A549 (cell line): ENCODE measurements around the gene DCAF11. TPM values are rescaled to one million over a fixed set of nuclear protein-coding genes. Genes with fewer than 3 reads are reported as not detected.

ENCODE experiments used
- ATAC-seq, 2 experiments: fragments of 200-7000 bp in 1 of 2; fragments of >200 bp in 1 of 2; cut with Nextera tagmentation in 1 of 2; cut with Tn5 transposase in 1 of 2; 3 replicates each; pipeline versions ENCODE4 v1.8.0 to v1.9.1; 2018 to 2020; ENCODE audit warnings: mild to moderate bottlenecking in 1 of 2, moderate library complexity in 1 of 2
- CTCF ChIA-PET: fragments of 300-600 bp; sonication (Branson Sonifier 250); formaldehyde crosslinking; extraction: SDS; loops from one replicate; lab custom pipeline; 2021; ENCODE audit warnings: antibody characterized with exemption, inconsistent platforms; lab: Yijun Ruan, JAX
- POLR2A ChIA-PET: fragments of 350-600 bp; formaldehyde crosslinking; extraction: SDS; loops from one replicate; lab custom pipeline; 2021; ENCODE audit warnings: antibody characterized with exemption, inconsistent platforms; lab: Yijun Ruan, JAX
- DNase-seq, 2 experiments: peaks; one replicate each; pipeline versions ENCODE4 v3.0.0 to v3.0.0-alpha.2; 2011 to 2016; ENCODE audit warnings: low read depth in 1 of 2, low spot score in 1 of 2
- FAIRE-seq: peaks from 2 replicates; lab custom pipeline; 2011; peaks lifted over from hg19 to GRCh38; lab: Jason Lieb, UNC
- H3K27ac ChIP-seq, 2 experiments: fragments of >200 bp; sonication (Bioruptor Twin); formaldehyde crosslinking; 3 replicates each; pipeline ENCODE4 v1.5.1; 2016 to 2017
- H3K4me1 ChIP-seq: fragments of >200 bp; sonication (Bioruptor Twin); formaldehyde crosslinking; 3 replicates; pipeline ENCODE4 v1.6.1; 2016
- H3K4me2 ChIP-seq: fragments of >200 bp; sonication (Bioruptor Twin); formaldehyde crosslinking; 3 replicates; pipeline ENCODE4 v1.6.1; 2016
- H3K4me3 ChIP-seq: fragments of >200 bp; sonication (Bioruptor Twin); formaldehyde crosslinking; 3 replicates; pipeline ENCODE4 v1.5.1; 2016
- H3K9me3 ChIP-seq: fragments of >200 bp; sonication (Bioruptor Twin); formaldehyde crosslinking; 3 replicates; pipeline ENCODE4 v1.6.1; 2016
- BCL3 ChIP-seq: fragments of >200 bp; sonication (Bioruptor Twin); formaldehyde crosslinking; IDR thresholded peaks from 3 replicates; pipeline ENCODE4 v1.6.1; 2016
- BHLHE40 ChIP-seq: IDR thresholded peaks from 2 replicates; pipeline ENCODE4 v1.6.1; 2012; ENCODE audit warnings: low read depth, low read length, inconsistent platforms
- CBX8 ChIP-seq: fragments of 200-600 bp; sonication (generic); IDR thresholded peaks from 2 replicates; pipeline ENCODE4 v1.6.1; 2016
- CEBPB ChIP-seq, 2 experiments: fragments of >200 bp in 1 of 2; sonication (Bioruptor Twin) in 1 of 2; formaldehyde crosslinking in 1 of 2; IDR thresholded peaks; 2 replicates each; pipeline ENCODE4 v1.6.1; 2012 to 2016
- CHD4 ChIP-seq: fragments of 200-600 bp; sonication (generic); IDR thresholded peaks from 2 replicates; pipeline ENCODE4 v1.6.1; 2016; ENCODE audit warnings: antibody characterized with exemption, mild to moderate bottlenecking, borderline replicate concordance
- EHF ChIP-seq: fragments of 250-450 bp; sonication (Bioruptor Pico); IDR thresholded peaks from 2 replicates; pipeline ENCODE4 v1.5.0; 2020; ENCODE audit warnings: mild to moderate bottlenecking
- EHMT2 ChIP-seq: fragments of 200-600 bp; sonication (generic); IDR thresholded peaks from 2 replicates; pipeline ENCODE4 v1.6.1; 2016; ENCODE audit warnings: antibody characterized with exemption, low read depth, mild to moderate bottlenecking, moderate library complexity
- ELK1 ChIP-seq: fragments of 150-350 bp; IDR thresholded peaks from 2 replicates; pipeline ENCODE4 v1.6.1; 2014; ENCODE audit warnings: low read depth, mild to moderate bottlenecking, low read length
- GATA3 ChIP-seq: IDR thresholded peaks from 2 replicates; pipeline ENCODE4 v1.6.1; 2012; ENCODE audit warnings: borderline replicate concordance
- HES2 ChIP-seq: fragments of >200 bp; sonication (Bioruptor Twin); formaldehyde crosslinking; IDR thresholded peaks from 2 replicates; pipeline ENCODE4 v1.6.1; 2016
- HEYL ChIP-seq: fragments of 250-450 bp; sonication (Bioruptor Pico); IDR thresholded peaks from 2 replicates; pipeline ENCODE4 v1.8.0; 2021; ENCODE audit warnings: mild to moderate bottlenecking, moderate library complexity
- HMGXB4 ChIP-seq: fragments of 250-450 bp; sonication (Bioruptor Pico); IDR thresholded peaks from 2 replicates; pipeline ENCODE4 v1.5.0; 2021; ENCODE audit warnings: mild to moderate bottlenecking, moderate library complexity, borderline replicate concordance
- HOXB5 ChIP-seq: fragments of 250-450 bp; sonication (Bioruptor Pico); IDR thresholded peaks from 2 replicates; pipeline ENCODE4 v1.5.0; 2020; ENCODE audit warnings: mild to moderate bottlenecking, moderate library complexity
- JUN ChIP-seq, 2 experiments: fragments of >200 bp; sonication (Bioruptor Twin); formaldehyde crosslinking; IDR thresholded peaks; 2 replicates in 1 of 2; 3 replicates in 1 of 2; pipeline ENCODE4 v1.6.1; 2016 to 2017
- KDM5A ChIP-seq: fragments of 200-600 bp; sonication (generic); IDR thresholded peaks from 2 replicates; pipeline ENCODE4 v1.6.1; 2016; ENCODE audit warnings: antibody characterized with exemption, mild to moderate bottlenecking
- MAFK ChIP-seq: fragments of 450-650 bp; IDR thresholded peaks from 2 replicates; pipeline ENCODE4 v1.6.1; 2014; ENCODE audit not compliant: partially characterized antibody
- MAZ ChIP-seq: fragments of 150-350 bp; IDR thresholded peaks from 2 replicates; pipeline ENCODE4 v1.6.1; 2014; ENCODE audit warnings: antibody characterized with exemption, low read depth, low read length, borderline replicate concordance
- PBX3 ChIP-seq: IDR thresholded peaks from 2 replicates; pipeline ENCODE4 v1.6.1; 2012
- POLR2A ChIP-seq: IDR thresholded peaks from 2 replicates; pipeline ENCODE4 v1.6.1; 2012; ENCODE audit warnings: mild to moderate bottlenecking, low read length
- POLR2AphosphoS2 ChIP-seq: conservative IDR thresholded peaks from 2 replicates; pipeline ENCODE4 v1.6.1; 2012; ENCODE audit warnings: low read length, improper control_type of control experiment, inconsistent platforms
- RFX5 ChIP-seq: fragments of 450-650 bp; IDR thresholded peaks from 2 replicates; pipeline ENCODE4 v1.7.1; 2014; ENCODE audit warnings: antibody characterized with exemption, mild to moderate bottlenecking, moderate library complexity
- SMC3 ChIP-seq: fragments of >200 bp; sonication (Bioruptor Twin); formaldehyde crosslinking; IDR thresholded peaks from 3 replicates; pipeline ENCODE4 v1.6.1; 2018; ENCODE audit warnings: inconsistent platforms
- TFCP2L1 ChIP-seq: fragments of 250-450 bp; sonication (Bioruptor Pico); IDR thresholded peaks from 2 replicates; pipeline ENCODE4 v1.5.0; 2021; ENCODE audit warnings: mild to moderate bottlenecking
- TP53 ChIP-seq: fragments of 250-450 bp; sonication (Bioruptor Pico); IDR thresholded peaks from 2 replicates; pipeline ENCODE4 v1.5.0; 2021; ENCODE audit warnings: mild to moderate bottlenecking, moderate library complexity
- ZNF302 ChIP-seq: fragments of 250-450 bp; sonication (Bioruptor Pico); IDR thresholded peaks from 2 replicates; pipeline ENCODE4 v1.9.0; 2021; ENCODE audit warnings: inconsistent platforms, mild to moderate bottlenecking, moderate library complexity
- ZSCAN20 ChIP-seq: fragments of 250-450 bp; sonication (Bioruptor Pico); IDR thresholded peaks from 2 replicates; pipeline ENCODE4 v1.8.0; 2022; ENCODE audit warnings: mild to moderate bottlenecking, moderate library complexity
- WGBS: methylation state at CpG from one replicate; pipeline ENCODE4 v1.1.6; 2017; ENCODE audit errors: missing lambda C conversion rate; 5-methylcytosine and 5-hydroxymethylcytosine counted together
- polyA plus RNA-seq, 4 experiments: library from polyadenylated mRNA; depleted of rRNA in 3 of 4; stranded (reverse); fragments of >200 nt; fragmentation: RNase III in 1 of 4; extraction: RNeasy Plus Mini Kit Qiagen cat#74134 plus additional on column Dnase treatment in 1 of 4; gene quantifications; 2 replicates in 3 of 4; 3 replicates in 1 of 4; pipeline ENCODE4 v1.2.3, GENCODE V29; 2011 to 2017

DCAF11 gene
- polyA plus RNA-seq, 2 of the 4 experiments (the other 2 are of a cell fraction) = 27.9 to 30.7 TPM

GRCh38 chr14:24171422-24172260 is 57.1 kb downstream of the DCAF11 start, which contains the start of gene REC8:
Gene REC8 (plus strand): TSS chr14:24172080. CDS start chr14:24172553, 473 bp downstream.
- POLR2A ChIA-PET = interaction anchor here (1.2 to 1.6 kb wide), 2 partner anchors 11 to 17 kb away, joined by 4 read pairs; partner anchors contain the start of genes IPO4 and IRF9
- 95% methylated on average over 50 of the region's 63 CpGs for WGBS
- TF ChIP-seq GATA3 (no peak), JUN (IDR thresholded peaks at IDR 0.05) (no peak), TP53 (CRISPR knock-in tag) (no peak), EHF (CRISPR knock-in tag) (no peak), POLR2AphosphoS2 (no peak), CEBPB (IDR thresholded peaks at IDR 0.05) (no peak), RFX5 (no peak), POLR2A (no peak), ZNF302 (CRISPR knock-in tag) (no peak), HES2 (no peak), TFCP2L1 (CRISPR knock-in tag) (no peak), CBX8 (no peak), MAFK (no peak), BCL3 (no peak), EHMT2 (no peak), ELK1 (no peak), MAZ (no peak)
- FAIRE-seq (no peak), DNase-seq (no peak), ATAC-seq (no peak)
- no peak within 1 kb of the TSS for H3K4me3 ChIP-seq
- H3K4me1 ChIP-seq = no peaks in the 10 kb centered on the region
- H3K4me2 ChIP-seq = no peak within 1 kb of the TSS
- no peaks in the 10 kb centered on the region for H3K9me3 ChIP-seq
- CTCF ChIA-PET = interaction anchor here (1.0 to 3.6 kb wide), 5 partner anchors 8 to 14 kb away, joined by 4 to 14 read pairs (median 5); partner anchors contain the start of gene IRF9
- H3K27ac ChIP-seq = no peak within 1 kb of the TSS

- no peak overlapping the region for H3K4me3 ChIP-seq
- WGBS = 93% methylated on average over 30 of the region's 30 CpGs
- DNase-seq = no peak
- no peak for TF ChIP-seq POLR2A
- no peak for TF ChIP-seq JUN (IDR thresholded peaks at IDR 0.05)
- TF ChIP-seq, all 56 proteins: peak for 0
- FAIRE-seq = no peak
- ChIA-PET POLR2A (interaction anchor here (1.6 kb wide), 1 partner anchor 11 kb away, joined by 4 read pairs; the partner anchor contains the start of gene IRF9), CTCF (interaction anchor here (1.0 to 3.6 kb wide), 4 partner anchors 8 to 13 kb away, joined by 3 to 14 read pairs (median 8); partner anchors contain the start of gene IRF9)
- no peak; a peak in 1 of 6 replicates for ATAC-seq
- H3K27ac ChIP-seq = no peak overlapping the region
- no peaks in the 10 kb centered on the region for H3K9me3 ChIP-seq
- H3K4me1 ChIP-seq = no peaks in the 10 kb centered on the region
- no peak overlapping the region for H3K4me2 ChIP-seq
These were observed 57.8 kb downstream of the DCAF11 start for GRCh38 chr14:24172261-24172860.

GRCh38 chr14:24172871-24173281 is 58.3 kb downstream of the DCAF11 start:
- H3K27ac ChIP-seq = no peak overlapping the region
- 89% methylated on average over 20 of the region's 20 CpGs for WGBS
- H3K4me1 ChIP-seq = no peaks in the 10 kb centered on the region
- no peak overlapping the region for H3K4me3 ChIP-seq
- no peaks in the 10 kb centered on the region for H3K9me3 ChIP-seq
- DNase-seq = no peak
- ATAC-seq = peak in 1 of 2 experiments; percentile 19; a peak in 2 of 6 replicates
- no peak overlapping the region for H3K4me2 ChIP-seq
- ChIA-PET CTCF (interaction anchor here (0.7 to 2.2 kb wide), 5 partner anchors 9 to 43 kb away, joined by 3 to 10 read pairs (median 3); partner anchors contain the start of gene IRF9), POLR2A (interaction anchor here (1.6 kb wide), 1 partner anchor 12 kb away, joined by 4 read pairs; the partner anchor contains the start of gene IRF9)
- FAIRE-seq = no peak
- no peak for TF ChIP-seq EHMT2
- TF ChIP-seq CBX8 = no peak
- TF ChIP-seq PBX3 = no peak
- TF ChIP-seq HOXB5 (CRISPR knock-in tag) = no peak
- no peak for TF ChIP-seq KDM5A
- TF ChIP-seq HES2 = no peak
- no peak for TF ChIP-seq HEYL (CRISPR knock-in tag)
- no peak for TF ChIP-seq SMC3
- no peak for TF ChIP-seq HMGXB4 (CRISPR knock-in tag)
- no peak for TF ChIP-seq POLR2A
- no peak for TF ChIP-seq BHLHE40
- TF ChIP-seq CHD4 = no peak
- no peak for TF ChIP-seq ZSCAN20 (CRISPR knock-in tag)
